Glutamatergic neuron (in vitro differentiated cells): ENCODE results near the gene SIX3. TPM values are rescaled to one million over a fixed set of nuclear protein-coding genes. Genes with fewer than 3 reads are reported as not detected.

ENCODE experiments used
- DNase-seq: peaks from one replicate; pipeline ENCODE4 v3.0.0; 2022
- H3K27ac Mint-ChIP-seq: one replicate; pipeline ENCODE4 v1.8.0; 2020; ENCODE audit warnings: mild to moderate bottlenecking, mixed read lengths, inconsistent platforms; ENCODE audit not compliant: unreplicated experiment
- H3K27me3 Mint-ChIP-seq: one replicate; pipeline ENCODE4 v1.8.0; 2020; ENCODE audit warnings: mild to moderate bottlenecking, moderate library complexity, mixed read lengths, inconsistent platforms; ENCODE audit not compliant: unreplicated experiment
- H3K36me3 Mint-ChIP-seq: one replicate; pipeline ENCODE4 v1.8.0; 2020; ENCODE audit warnings: mild to moderate bottlenecking, mixed read lengths, inconsistent platforms; ENCODE audit not compliant: unreplicated experiment
- H3K4me1 Mint-ChIP-seq: one replicate; pipeline ENCODE4 v1.8.0; 2020; ENCODE audit warnings: mild to moderate bottlenecking, low read depth, mixed read lengths, inconsistent platforms; ENCODE audit not compliant: unreplicated experiment
- H3K4me3 Mint-ChIP-seq: one replicate; pipeline ENCODE4 v1.8.0; 2020; ENCODE audit warnings: mild to moderate bottlenecking, mixed read lengths, inconsistent platforms; ENCODE audit not compliant: unreplicated experiment
- H3K9me3 Mint-ChIP-seq: one replicate; pipeline ENCODE4 v1.8.0; 2020; ENCODE audit warnings: mild to moderate bottlenecking, moderate library complexity, mixed read lengths, inconsistent platforms; ENCODE audit not compliant: unreplicated experiment
- CTCF ChIP-seq: fragments of 200-600 bp; sonication (generic); IDR thresholded peaks from one replicate; pipeline ENCODE4 v1.5.0; 2021; ENCODE audit not compliant: partially characterized antibody, unreplicated experiment
- total RNA-seq: library from RNA; stranded (reverse); fragmentation: NEBNext Ultra II Directional; extraction: Animal tissue kit (Norgen Biotek cat#: 25700); gene quantifications from one replicate; pipeline ENCODE4 v1.2.1, GENCODE V29; 2021; ENCODE audit not compliant: unreplicated experiment

Gene SIX3
- total RNA-seq, 1 donor from 2014 or later, result 0.86 TPM

- DNase-seq, result peak; percentile 44
- no peaks in the 10 kb centered on the region for H3K27me3 Mint-ChIP-seq
- no peak overlapping the region for H3K4me3 Mint-ChIP-seq
- no peak for TF ChIP-seq CTCF
- no peaks in the 10 kb centered on the region for H3K4me1 Mint-ChIP-seq
- H3K9me3 Mint-ChIP-seq, result peaks cover 2% of the 10 kb centered on the region
- H3K36me3 Mint-ChIP-seq, result no peaks in the 10 kb centered on the region
- H3K27ac Mint-ChIP-seq, result no peak overlapping the region
Measured at GRCh38 chr2:44975571-44976450, 34.3 kb downstream of the SIX3 start.

- Mint-ChIP-seq H3K36me3 (no peaks in the 10 kb centered on the region), H3K9me3 (no peaks in the 10 kb centered on the region), H3K4me1 (peaks cover 2% of the 10 kb centered on the region), H3K27me3 (peaks cover 1% of the 10 kb centered on the region), H3K27ac (no peak overlapping the region), H3K4me3 (no peak overlapping the region)
- DNase-seq, result no peak
- no peak for TF ChIP-seq CTCF
Measured at GRCh38 chr2:44979581-44979980, 38.1 kb downstream of the SIX3 start.

- Mint-ChIP-seq H3K4me3 (no peak overlapping the region), H3K4me1 (peaks cover 2% of the 10 kb centered on the region)
Measured at GRCh38 chr2:44980751-44981713, 39.5 kb downstream of the SIX3 start.

GRCh38 chr2:44981714-44982108 is 40.2 kb downstream of the SIX3 start:
- Mint-ChIP-seq H3K4me3 (no peak overlapping the region), H3K27me3 (peaks cover 1% of the 10 kb centered on the region), H3K9me3 (no peaks in the 10 kb centered on the region), H3K27ac (no peak overlapping the region), H3K36me3 (no peaks in the 10 kb centered on the region), H3K4me1 (peaks cover 2% of the 10 kb centered on the region)
- TF ChIP-seq CTCF, result peak; percentile 91
- DNase-seq, result peak; percentile 83

More at GRCh38 chr2:44980751-44981713, 39.5 kb downstream of the SIX3 start:
- Mint-ChIP-seq H3K27me3 (peaks cover 1% of the 10 kb centered on the region), H3K27ac (no peak overlapping the region), H3K9me3 (no peaks in the 10 kb centered on the region), H3K36me3 (no peaks in the 10 kb centered on the region)
- no peak for TF ChIP-seq CTCF
- DNase-seq, result no peak
